Measurements from ENCODE around the gene PTPN2.

The PTPN2 gene

GRCh38 chr18:12928206-12928605, 44.2 kb upstream of the PTPN2 start:
- no peak for DNase-seq (ENCODE audit: low spot score)
- H3K27ac ChIP-seq: no peak overlapping the region
- ChIA-PET CTCF (interaction anchor here (1.0 kb wide), 1 partner anchor 41 kb away, joined by 3 read pairs; no protein-coding TSS in a partner anchor), POLR2A (ENCODE audit: low non-redundant PET) (no interaction called here)
- TF ChIP-seq CTCF (conservative IDR thresholded peaks at IDR 0.05; ENCODE audit: low read depth): no peak

- no peak overlapping the region for H3K27ac ChIP-seq
- CTCF ChIA-PET: interaction anchor here (0.5 to 0.7 kb wide), 2 partner anchors 17 to 540 kb away, joined by 3 read pairs; no protein-coding TSS in a partner anchor
- DNase-seq (ENCODE audit: low spot score): no peak
- POLR2A ChIA-PET (ENCODE audit: low non-redundant PET): no interaction called here
- no peak for TF ChIP-seq CTCF (conservative IDR thresholded peaks at IDR 0.05; ENCODE audit: low read depth)
Measured at GRCh38 chr18:12924616-12925015, 40.6 kb upstream of the PTPN2 start.

- no peak overlapping the region for H3K27ac ChIP-seq
- TF ChIP-seq CTCF (conservative IDR thresholded peaks at IDR 0.05; ENCODE audit: low read depth): no peak
- POLR2A ChIA-PET (ENCODE audit: low non-redundant PET): no interaction called here
- CTCF ChIA-PET: interaction anchor here (0.6 to 0.8 kb wide), 2 partner anchors 96 to 195 kb away, joined by 3 to 5 read pairs; no protein-coding TSS in a partner anchor
- DNase-seq (ENCODE audit: low spot score): no peak
Measured at GRCh38 chr18:12922266-12922665, 38.2 kb upstream of the PTPN2 start.

GRCh38 chr18:12921178-12921577, 37.1 kb upstream of the PTPN2 start:
- ChIA-PET CTCF (interaction anchor here (0.6 to 1.1 kb wide), 4 partner anchors 13 to 213 kb away, joined by 3 to 4 read pairs (median 4); no protein-coding TSS in a partner anchor), POLR2A (ENCODE audit: low non-redundant PET) (no interaction called here)
- TF ChIP-seq CTCF (conservative IDR thresholded peaks at IDR 0.05; ENCODE audit: low read depth): no peak
- no peak for DNase-seq (ENCODE audit: low spot score)
- no peak overlapping the region for H3K27ac ChIP-seq

GRCh38 chr18:12911929-12912703, 28.1 kb upstream of the PTPN2 start:
- CTCF ChIA-PET: no interaction called here
- POLR2A ChIA-PET (ENCODE audit: low non-redundant PET): interaction anchor here (0.5 kb wide), 1 partner anchor 230 kb away, joined by 3 read pairs; no protein-coding TSS in a partner anchor

More at GRCh38 chr18:12911929-12912703, 28.1 kb upstream of the PTPN2 start:
- TF ChIP-seq CTCF (conservative IDR thresholded peaks at IDR 0.05; ENCODE audit: low read depth): no peak
- no peak overlapping the region for H3K27ac ChIP-seq
- no peak for DNase-seq (ENCODE audit: low spot score)
